HCT116 (cell line): ENCODE measurements around the gene CRIM1. TPM values are rescaled to one million over a fixed set of nuclear protein-coding genes. Genes with fewer than 3 reads are reported as not detected.

ENCODE experiments used
- ATAC-seq: fragments of 200-7000 bp; cut with Tn5 transposase; 2 replicates; pipeline ENCODE4 v1.9.1; 2020; ENCODE audit warnings: mild to moderate bottlenecking, moderate library complexity
- BruUV-seq: library from RNA; stranded (reverse); fragments of 400-500 nt; replicated peaks from 2 replicates; lab custom pipeline; 2021; lab: Mats Ljungman, UMichigan
- CTCF ChIA-PET: fragments of 300-600 bp; sonication (Branson Sonifier 250); formaldehyde crosslinking; loops from one replicate; lab custom pipeline; 2021; ENCODE audit warnings: antibody characterized with exemption; lab: Charles Lee
- POLR2A ChIA-PET: fragments of 300-600, 350-600 bp; sonication (Branson Sonifier 250); formaldehyde crosslinking; loops from one replicate; lab custom pipeline; 2021; ENCODE audit warnings: antibody characterized with exemption; lab: Charles Lee
- RAD21 ChIA-PET, 2 experiments: fragments of 300-600 bp; sonication (Branson Sonifier 250); formaldehyde crosslinking; loops; one replicate each; lab custom pipeline; 2023; ENCODE audit warnings: low total read pairs in 2 of 2; ENCODE audit not compliant: uncharacterized antibody in 2 of 2, unreplicated experiment in 2 of 2, low non-redundant PET in 1 of 2; lab: Charles Lee
- DNase-seq: peaks from one replicate; pipeline ENCODE4 v3.0.0-alpha.2; 2010; ENCODE audit warnings: low read depth, low spot score
- H2AFZ ChIP-seq: fragments of 200-600 bp; shearing (Covaris generic), sonication (generic); 2 replicates; pipeline ENCODE4 v1.6.1; 2017; ENCODE audit warnings: low read depth, mixed run types, mixed read lengths, antibody characterized with exemption, low read length; ENCODE audit not compliant: poor library complexity, severe bottlenecking
- H3K27ac ChIP-seq: 2 replicates; pipeline ENCODE4 v1.5.1; 2012; ENCODE audit warnings: low read depth, low read length
- H3K27me3 ChIP-seq: fragments of 200-600 bp; sonication (generic); 2 replicates; pipeline ENCODE4 v1.6.1; 2016; ENCODE audit warnings: mixed run types, low read length, mixed read lengths; ENCODE audit not compliant: insufficient read depth
- H3K36me3 ChIP-seq, 2 experiments: fragments of 200-500 bp in 1 of 2; fragments of 200-600 bp in 1 of 2; sonication (Bioruptor generic) in 1 of 2; sonication (generic) in 1 of 2; 2 replicates each; pipeline versions ENCODE4 v1.5.1 to v1.6.1; 2014 to 2016; ENCODE audit warnings: low read length in 2 of 2, inconsistent platforms in 1 of 2, mixed read lengths in 1 of 2, mixed run types in 1 of 2; ENCODE audit not compliant: insufficient read depth in 2 of 2, control insufficient read depth in 1 of 2
- H3K4me1 ChIP-seq, 2 experiments: fragments of 200-600 bp in 1 of 2; sonication (generic) in 1 of 2; 2 replicates each; pipeline versions ENCODE4 v1.5.1 to v1.6.1; 2012 to 2017; ENCODE audit warnings: low read length in 2 of 2, inconsistent platforms in 1 of 2, mild to moderate bottlenecking in 1 of 2, mixed read lengths in 1 of 2, mixed run types in 1 of 2, moderate library complexity in 1 of 2; ENCODE audit not compliant: insufficient read depth in 2 of 2, control insufficient read depth in 1 of 2
- H3K4me2 ChIP-seq: fragments of 200-600 bp; sonication (generic); 2 replicates; pipeline ENCODE4 v1.6.1; 2017; ENCODE audit warnings: mixed run types, low read length, mixed read lengths
- H3K4me3 ChIP-seq, 2 experiments: fragments of 200-600 bp in 1 of 2; sonication (generic) in 1 of 2; replicated peaks in 1 of 2; 2 replicates each; pipeline ENCODE4 v1.5.1; 2011 to 2016; ENCODE audit warnings: low read length in 2 of 2, control low read depth in 1 of 2, low read depth in 1 of 2, mild to moderate bottlenecking in 1 of 2, mixed read lengths in 1 of 2, mixed run types in 1 of 2
- H3K79me2 ChIP-seq: fragments of 200-600 bp; sonication (generic); 2 replicates; pipeline ENCODE4 v1.6.1; 2017; ENCODE audit warnings: mild to moderate bottlenecking, mixed run types, low read length, moderate library complexity, mixed read lengths; ENCODE audit not compliant: insufficient read depth
- H3K9ac ChIP-seq: fragments of 200-600 bp; sonication (generic); 2 replicates; pipeline ENCODE4 v1.6.1; 2016; ENCODE audit warnings: low read length, mixed read lengths
- H3K9me2 ChIP-seq: fragments of 200-600 bp; sonication (generic), shearing (Covaris generic); 2 replicates; pipeline ENCODE4 v1.6.1; 2017; ENCODE audit warnings: mixed run types, mild to moderate bottlenecking, moderate library complexity; ENCODE audit not compliant: insufficient read depth
- H3K9me3 ChIP-seq, 2 experiments: fragments of 200-500 bp in 1 of 2; fragments of 200-600 bp in 1 of 2; sonication (Bioruptor generic) in 1 of 2; sonication (generic) in 1 of 2; 2 replicates each; pipeline ENCODE4 v1.6.1; 2014 to 2017; ENCODE audit warnings: low read length in 2 of 2, mixed read lengths in 2 of 2, inconsistent platforms in 1 of 2, low read depth in 1 of 2, mild to moderate bottlenecking in 1 of 2, mixed run types in 1 of 2, moderate library complexity in 1 of 2; ENCODE audit not compliant: control insufficient read depth in 1 of 2, insufficient read depth in 1 of 2
- H4K20me1 ChIP-seq: fragments of 200-600 bp; sonication (generic), shearing (Covaris generic); 2 replicates; pipeline ENCODE4 v1.6.1; 2017; ENCODE audit warnings: mixed run types, mild to moderate bottlenecking, moderate library complexity; ENCODE audit not compliant: insufficient read depth
- CBX3 ChIP-seq: IDR thresholded peaks from 2 replicates; pipeline ENCODE4 v1.6.1; 2012; ENCODE audit warnings: low read depth
- CEBPB ChIP-seq: IDR thresholded peaks from 2 replicates; pipeline ENCODE4 v1.6.1; 2012; ENCODE audit warnings: low read depth
- EGR1 ChIP-seq: IDR thresholded peaks from 2 replicates; pipeline ENCODE4 v1.6.1; 2012; ENCODE audit warnings: low read depth
- ELF1 ChIP-seq: IDR thresholded peaks from 2 replicates; pipeline ENCODE4 v1.6.1; 2012; ENCODE audit warnings: low read depth, borderline replicate concordance
- EZH2 ChIP-seq: fragments of 200-600 bp; sonication (generic); IDR thresholded peaks from 2 replicates; pipeline ENCODE4 v1.6.1; 2017; ENCODE audit warnings: antibody characterized with exemption, mixed run types
- EZH2phosphoT487 ChIP-seq: fragments of 200-600 bp; IDR thresholded peaks from 2 replicates; pipeline ENCODE4 v1.6.1; 2018; ENCODE audit warnings: antibody characterized with exemption, borderline replicate concordance
- FOSL1 ChIP-seq: IDR thresholded peaks from 2 replicates; pipeline ENCODE4 v1.6.1; 2012; ENCODE audit warnings: low read depth
- POLR2AphosphoS5 ChIP-seq: IDR thresholded peaks from 2 replicates; pipeline ENCODE4 v1.6.1; 2011; ENCODE audit warnings: mild to moderate bottlenecking, low read depth, low read length, moderate library complexity
- RAD21 ChIP-seq: IDR thresholded peaks from 2 replicates; pipeline ENCODE4 v1.6.1; 2012; ENCODE audit warnings: low read depth, mild to moderate bottlenecking
- SIN3A ChIP-seq: IDR thresholded peaks from 2 replicates; pipeline ENCODE4 v1.6.1; 2012; ENCODE audit warnings: low read depth
- SRF ChIP-seq: IDR thresholded peaks from 2 replicates; pipeline ENCODE4 v1.6.1; 2012; ENCODE audit warnings: low read depth
- YY1 ChIP-seq: IDR thresholded peaks from 2 replicates; pipeline ENCODE4 v1.6.1; 2011; ENCODE audit warnings: low read length, low read depth, moderate library complexity, mild to moderate bottlenecking; ENCODE audit not compliant: insufficient replicate concordance; ENCODE audit errors: extremely low read depth
- ZBTB33 ChIP-seq: IDR thresholded peaks from 2 replicates; pipeline ENCODE4 v1.6.1; 2011; ENCODE audit warnings: mild to moderate bottlenecking, low read length, moderate library complexity; ENCODE audit not compliant: insufficient replicate concordance; ENCODE audit errors: extremely low read depth
- ZFX ChIP-seq: fragments of 450-650 bp; IDR thresholded peaks from 2 replicates; pipeline ENCODE4 v1.6.1; 2017
- intact Hi-C: fragments of 100-400 bp; cut with micrococcal nuclease; formaldehyde crosslinking; loops from 2 replicates; pipeline ENCODE4 v1.10.0; 2022
- total RNA-seq: library from RNA; stranded (reverse); gene quantifications from one replicate; pipeline ENCODE4 v1.2.1, GENCODE V29; 2021; ENCODE audit not compliant: unreplicated experiment
- TF ChIP-seq, protein P1 (sequence below): IDR thresholded peaks from 2 replicates; pipeline ENCODE4 v1.6.1; 2012
- TF ChIP-seq, protein P2 (sequence below): IDR thresholded peaks from 2 replicates; pipeline ENCODE4 v1.6.1; 2012

Gene CRIM1
- total RNA-seq, 1 experiment from 2014 or later: 27.2 TPM

DNA sequence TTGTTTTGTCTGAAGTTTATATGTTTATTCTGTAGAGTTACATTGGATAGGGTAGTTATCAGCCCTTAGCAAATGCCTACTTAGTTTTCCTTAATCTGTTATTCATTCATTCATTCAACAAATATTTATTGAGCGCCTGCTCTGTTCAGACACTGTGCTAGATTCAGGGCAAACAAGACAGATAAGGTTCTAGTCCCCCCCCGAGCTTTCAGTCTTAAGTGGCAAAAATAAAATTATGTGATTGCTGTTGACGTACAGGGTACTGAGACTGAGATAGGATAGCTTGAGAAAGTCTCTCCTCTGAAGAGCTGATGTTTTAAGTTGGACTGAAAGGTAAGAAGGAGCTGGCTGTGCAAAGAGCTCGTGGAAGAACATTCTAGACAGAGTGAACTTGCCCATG is 58.7 kb downstream of the CRIM1 start:
- Histone ChIP-seq H3K36me3 (no peaks in the 10 kb centered on the region), H3K4me1 (peaks cover 0 to 6% of the 10 kb centered on the region in 2 experiments; a peak in 1 of 4 replicates), H3K27me3 (no peaks in the 10 kb centered on the region), H3K79me2 (peaks cover 11% of the 10 kb centered on the region), H3K9ac (no peak overlapping the region), H3K4me3 (no peak overlapping the region), H2AFZ (no peak overlapping the region), H3K27ac (no peak overlapping the region), H3K9me3 (no peaks in the 10 kb centered on the region), H3K4me2 (no peak overlapping the region), H3K9me2 (no peaks in the 10 kb centered on the region), H4K20me1 (peaks cover 5% of the 10 kb centered on the region; the same call in 1 of the 2 replicates)
- intact Hi-C loops: no loop called here
- ATAC-seq (no peak), DNase-seq (no peak)
- CTCF ChIA-PET: no interaction called here
- RAD21 ChIA-PET: no interaction called here
- POLR2A ChIA-PET: no interaction called here
- BruUV-seq: no TSS peak
- TF ChIP-seq YY1 (no peak), CEBPB (no peak), CBX3 (no peak), ZBTB33 (no peak)

DNA sequence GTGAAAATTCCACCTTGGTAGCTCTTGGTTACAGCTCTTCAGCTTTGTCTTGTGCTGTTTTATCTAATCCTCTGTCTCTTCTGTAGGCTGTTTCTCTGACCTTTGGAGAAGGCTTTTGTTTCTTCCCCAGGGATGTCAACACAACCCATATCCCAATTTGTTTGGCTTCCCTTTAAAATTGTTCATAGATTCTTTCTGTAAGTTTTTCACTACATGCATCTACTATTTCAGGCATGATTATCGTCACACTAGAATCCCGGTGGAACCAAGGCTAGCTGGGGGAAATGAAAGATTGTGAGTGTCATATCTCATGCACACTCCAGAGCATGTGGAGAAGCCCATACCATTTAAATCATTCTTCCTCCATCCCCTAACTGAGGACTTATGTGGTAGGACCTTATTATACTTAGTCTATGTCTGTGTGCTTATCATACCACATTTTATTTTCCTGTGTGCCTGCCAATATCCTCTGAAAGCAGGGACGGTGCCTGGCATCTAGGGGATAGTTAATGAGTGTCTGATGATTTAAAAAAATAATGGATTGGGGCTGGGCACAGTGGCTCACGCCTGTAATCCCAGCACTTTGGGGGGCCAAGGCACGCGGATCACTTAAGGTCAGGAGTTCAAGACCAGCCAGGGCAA is 59.9 kb downstream of the CRIM1 start:
- H3K4me3 ChIP-seq: no peak overlapping the region
- no peaks in the 10 kb centered on the region; the same call in 1 of the 2 replicates for H4K20me1 ChIP-seq
- BruUV-seq: no TSS peak
- ATAC-seq: no peak
- no peaks in the 10 kb centered on the region for H3K36me3 ChIP-seq
- H3K4me2 ChIP-seq: no peak overlapping the region
- DNase-seq: no peak
- H3K27ac ChIP-seq: no peak overlapping the region
- no peaks in the 10 kb centered on the region for H3K9me3 ChIP-seq
- RAD21 ChIA-PET: no interaction called here
- no peaks in the 10 kb centered on the region for H3K9me2 ChIP-seq
- H3K27me3 ChIP-seq: no peaks in the 10 kb centered on the region
- CTCF ChIA-PET: no interaction called here
- H2AFZ ChIP-seq: no peak overlapping the region
- peaks cover 22% of the 10 kb centered on the region for H3K79me2 ChIP-seq
- POLR2A ChIA-PET: no interaction called here
- peaks cover 0 to 6% of the 10 kb centered on the region in 2 experiments; a peak in 1 of 4 replicates for H3K4me1 ChIP-seq
- no peak overlapping the region for H3K9ac ChIP-seq
- intact Hi-C loops: no loop called here
- TF ChIP-seq FOSL1 (no peak), ZBTB33 (no peak), SRF (no peak), RAD21 (no peak), ZFX (no peak), EGR1 (no peak), CBX3 (no peak), EZH2phosphoT487 (no peak), CEBPB (no peak), EZH2 (no peak), POLR2AphosphoS5 (no peak), ELF1 (no peak), SIN3A (no peak)
- TF ChIP-seq, protein P1, sequence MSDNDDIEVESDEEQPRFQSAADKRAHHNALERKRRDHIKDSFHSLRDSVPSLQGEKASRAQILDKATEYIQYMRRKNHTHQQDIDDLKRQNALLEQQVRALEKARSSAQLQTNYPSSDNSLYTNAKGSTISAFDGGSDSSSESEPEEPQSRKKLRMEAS: no peak
- TF ChIP-seq, protein P2, sequence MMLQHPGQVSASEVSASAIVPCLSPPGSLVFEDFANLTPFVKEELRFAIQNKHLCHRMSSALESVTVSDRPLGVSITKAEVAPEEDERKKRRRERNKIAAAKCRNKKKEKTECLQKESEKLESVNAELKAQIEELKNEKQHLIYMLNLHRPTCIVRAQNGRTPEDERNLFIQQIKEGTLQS: no peak
